SU-DHL-6 (cell line): ENCODE results near the gene PTGER3.

Experiments
- EZH2phosphoT487 ChIP-seq: fragments of 200-600 bp; sonication (generic), shearing (Covaris generic); conservative IDR thresholded peaks from 2 replicates; pipeline ENCODE4 v1.6.1; 2018; ENCODE audit warnings: mild to moderate bottlenecking, antibody characterized with exemption, low read length, moderate library complexity, mixed read lengths
- TF ChIP-seq, protein P1 (sequence below): fragments of 200-600 bp; sonication (generic); IDR thresholded peaks from one replicate; pipeline ENCODE4 v1.5.1; 2017; ENCODE audit warnings: antibody characterized with exemption, mild to moderate bottlenecking, low read length, moderate library complexity; ENCODE audit not compliant: insufficient read depth, poor library complexity, severe bottlenecking

DNA sequence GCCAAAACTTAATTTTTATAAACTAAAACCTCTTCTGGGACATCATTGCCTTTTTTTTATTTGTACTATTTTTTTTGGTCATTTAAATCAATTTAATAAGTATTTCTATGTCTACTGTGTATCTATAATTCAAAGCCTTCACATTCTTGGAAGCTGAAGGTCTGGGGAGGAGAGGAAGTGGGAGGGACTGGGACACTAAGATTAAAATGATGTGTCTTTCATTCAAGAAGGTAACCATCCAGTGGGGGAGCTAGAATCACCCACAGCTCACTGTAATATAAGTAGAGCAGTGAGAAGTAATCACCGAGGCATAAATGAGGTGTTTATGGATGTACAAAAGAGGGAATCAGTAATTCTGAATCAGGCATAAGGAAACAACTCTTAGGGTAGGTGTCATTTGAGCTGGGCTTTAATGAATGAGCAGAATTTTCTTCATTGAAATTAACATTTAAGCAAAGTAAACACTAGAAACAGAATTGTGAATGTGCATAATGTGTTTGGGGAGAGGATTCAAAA lies 52.8 kb downstream of the PTGER3 start:
- TF ChIP-seq, protein P1, sequence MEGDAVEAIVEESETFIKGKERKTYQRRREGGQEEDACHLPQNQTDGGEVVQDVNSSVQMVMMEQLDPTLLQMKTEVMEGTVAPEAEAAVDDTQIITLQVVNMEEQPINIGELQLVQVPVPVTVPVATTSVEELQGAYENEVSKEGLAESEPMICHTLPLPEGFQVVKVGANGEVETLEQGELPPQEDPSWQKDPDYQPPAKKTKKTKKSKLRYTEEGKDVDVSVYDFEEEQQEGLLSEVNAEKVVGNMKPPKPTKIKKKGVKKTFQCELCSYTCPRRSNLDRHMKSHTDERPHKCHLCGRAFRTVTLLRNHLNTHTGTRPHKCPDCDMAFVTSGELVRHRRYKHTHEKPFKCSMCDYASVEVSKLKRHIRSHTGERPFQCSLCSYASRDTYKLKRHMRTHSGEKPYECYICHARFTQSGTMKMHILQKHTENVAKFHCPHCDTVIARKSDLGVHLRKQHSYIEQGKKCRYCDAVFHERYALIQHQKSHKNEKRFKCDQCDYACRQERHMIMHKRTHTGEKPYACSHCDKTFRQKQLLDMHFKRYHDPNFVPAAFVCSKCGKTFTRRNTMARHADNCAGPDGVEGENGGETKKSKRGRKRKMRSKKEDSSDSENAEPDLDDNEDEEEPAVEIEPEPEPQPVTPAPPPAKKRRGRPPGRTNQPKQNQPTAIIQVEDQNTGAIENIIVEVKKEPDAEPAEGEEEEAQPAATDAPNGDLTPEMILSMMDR = no peak
- TF ChIP-seq EZH2phosphoT487 = no peak
